HG03558 (cell line): ENCODE results near the gene MUC5AC.

Experiments used
- ATAC-seq: cut with Tn5 transposase; IDR thresholded peaks from one replicate; pipeline ENCODE4 v1.9.1; 2021; ENCODE audit warnings: moderate number of reproducible peaks; ENCODE audit not compliant: unreplicated experiment; ENCODE audit errors: extremely low read depth

MUC5AC gene

GRCh38 chr11:1221848-1222311 is 64.1 kb downstream of the MUC5AC start:
- ATAC-seq: no peak

GRCh38 chr11:1222491-1223345 is 65.0 kb downstream of the MUC5AC start, which contains the start of gene MUC5B:
Gene MUC5B, plus strand, starts transcription at chr11:1223066. Its CDS starts 58 bp downstream, at chr11:1223124.
- no peak for ATAC-seq

GRCh38 chr11:1223346-1224110 is 65.8 kb downstream of the MUC5AC start:
- ATAC-seq: no peak

DNA sequence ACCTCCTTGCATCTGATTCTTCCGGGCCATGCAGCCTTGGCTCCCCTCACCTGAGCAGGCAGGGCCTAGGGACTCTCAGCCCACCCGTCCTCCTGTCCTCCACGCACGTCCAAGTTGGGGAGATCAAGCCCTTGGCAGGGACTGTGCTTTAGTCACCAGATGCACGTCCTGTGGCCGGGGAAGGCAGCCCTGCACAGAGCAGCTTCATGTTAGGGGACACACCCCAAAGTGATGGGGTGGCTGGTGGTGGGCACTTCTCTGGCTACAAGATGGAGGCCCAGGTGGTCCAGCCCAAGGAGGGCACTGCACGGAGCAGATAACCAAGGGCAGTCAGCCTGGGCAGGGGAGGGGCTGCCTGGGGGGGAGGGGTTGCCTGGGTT is 66.3 kb downstream of the MUC5AC start:
- ATAC-seq: no peak

DNA sequence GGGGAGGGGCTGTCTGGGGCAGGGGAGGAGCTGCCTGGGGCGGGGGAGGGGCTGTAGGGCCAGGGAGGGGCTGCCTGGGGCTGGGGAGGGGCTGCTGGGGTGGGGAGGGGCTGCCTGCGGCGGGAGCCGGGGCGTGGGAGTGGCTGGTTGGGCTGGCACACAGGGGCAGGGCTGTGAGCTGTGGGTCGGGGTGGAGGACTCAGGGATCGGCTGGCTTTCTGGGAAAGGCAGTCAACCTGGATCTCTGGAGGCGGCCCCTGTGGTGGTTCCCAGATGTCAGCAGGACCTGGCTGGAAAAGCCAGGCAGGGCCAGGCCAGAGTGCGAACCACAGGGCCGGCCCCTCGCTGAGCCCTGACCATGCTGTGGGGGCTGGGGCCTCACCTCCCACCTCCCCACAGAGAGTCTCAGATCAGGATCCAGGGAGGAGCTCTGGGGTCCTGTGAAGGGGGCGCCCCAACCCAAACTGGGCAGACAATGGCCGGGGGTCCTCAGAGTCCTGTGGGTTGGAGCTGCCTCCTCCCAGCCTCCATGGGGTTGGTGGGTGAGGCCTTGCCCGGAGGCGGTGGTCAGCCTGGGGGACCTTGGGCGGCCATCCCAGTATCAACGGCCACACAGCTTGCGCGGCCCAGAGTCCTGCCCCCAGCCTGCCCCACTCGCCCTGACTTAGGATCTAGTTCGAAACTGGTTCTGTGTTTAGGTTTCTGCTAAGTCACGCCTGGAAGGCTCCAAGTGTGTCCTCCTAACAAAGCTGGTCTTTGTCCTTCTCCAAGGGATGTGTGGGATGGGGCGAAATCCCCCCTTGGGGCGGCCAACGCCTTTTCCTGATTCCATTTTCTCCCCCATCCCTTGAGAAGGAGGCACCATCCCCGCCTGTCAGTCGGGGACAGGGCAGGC is 67.0 kb downstream of the MUC5AC start:
- ATAC-seq: no peak

GRCh38 chr11:1225386-1226225 is 67.9 kb downstream of the MUC5AC start:
- ATAC-seq: no peak

- no peak for ATAC-seq
Measured at GRCh38 chr11:1226226-1226985, 68.7 kb downstream of the MUC5AC start.

DNA sequence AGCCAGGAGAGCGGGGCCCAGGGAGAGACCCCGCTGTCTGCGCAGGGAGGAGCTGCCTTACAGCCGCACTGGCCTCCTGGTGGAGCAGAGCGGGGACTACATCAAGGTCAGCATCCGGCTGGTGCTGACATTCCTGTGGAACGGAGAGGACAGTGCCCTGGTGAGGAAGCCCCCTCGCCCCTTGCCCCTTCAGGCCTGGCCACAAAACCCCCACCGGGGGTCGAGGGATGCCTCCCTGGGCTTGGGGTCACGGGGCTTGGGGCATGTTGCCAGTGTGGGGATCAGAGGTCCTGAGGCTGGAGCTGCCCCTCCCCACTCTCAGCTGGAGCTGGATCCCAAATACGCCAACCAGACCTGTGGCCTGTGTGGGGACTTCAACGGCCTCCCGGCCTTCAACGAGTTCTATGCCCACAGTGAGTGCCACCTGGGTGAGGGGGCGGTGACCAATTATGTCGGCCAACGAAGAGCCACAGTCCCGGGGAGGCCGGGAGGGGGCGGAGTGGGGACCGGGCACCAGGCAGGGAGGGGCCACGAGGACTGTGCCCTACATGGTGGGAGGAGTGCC is 69.3 kb downstream of the MUC5AC start:
- ATAC-seq: no peak

DNA sequence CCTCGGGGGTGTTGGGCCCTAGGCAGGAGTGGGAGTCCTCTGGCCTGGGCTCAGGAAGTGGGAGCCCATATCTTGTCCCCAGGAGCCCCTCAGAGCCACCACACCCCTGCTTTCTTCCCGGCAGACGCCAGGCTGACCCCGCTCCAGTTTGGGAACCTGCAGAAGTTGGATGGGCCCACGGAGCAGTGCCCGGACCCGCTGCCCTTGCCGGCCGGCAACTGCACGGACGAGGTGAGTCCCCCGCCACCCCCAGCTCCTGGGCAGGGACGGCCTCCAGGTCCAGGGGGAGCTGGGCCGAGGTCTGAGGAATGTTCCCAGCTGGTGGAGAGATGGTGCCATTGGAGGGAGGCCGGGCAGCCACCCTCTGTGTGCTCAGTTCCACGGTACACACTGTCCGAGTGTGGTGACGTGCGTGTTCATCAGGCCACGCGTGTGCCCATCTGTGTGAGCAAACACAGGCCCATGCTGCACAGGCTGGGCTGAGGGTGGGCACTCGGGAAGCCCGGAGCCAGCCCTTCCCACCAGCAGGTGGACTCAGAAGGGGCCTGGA is 69.9 kb downstream of the MUC5AC start:
- no peak for ATAC-seq

GRCh38 chr11:1228101-1228821 is 70.5 kb downstream of the MUC5AC start:
- no peak for ATAC-seq

DNA sequence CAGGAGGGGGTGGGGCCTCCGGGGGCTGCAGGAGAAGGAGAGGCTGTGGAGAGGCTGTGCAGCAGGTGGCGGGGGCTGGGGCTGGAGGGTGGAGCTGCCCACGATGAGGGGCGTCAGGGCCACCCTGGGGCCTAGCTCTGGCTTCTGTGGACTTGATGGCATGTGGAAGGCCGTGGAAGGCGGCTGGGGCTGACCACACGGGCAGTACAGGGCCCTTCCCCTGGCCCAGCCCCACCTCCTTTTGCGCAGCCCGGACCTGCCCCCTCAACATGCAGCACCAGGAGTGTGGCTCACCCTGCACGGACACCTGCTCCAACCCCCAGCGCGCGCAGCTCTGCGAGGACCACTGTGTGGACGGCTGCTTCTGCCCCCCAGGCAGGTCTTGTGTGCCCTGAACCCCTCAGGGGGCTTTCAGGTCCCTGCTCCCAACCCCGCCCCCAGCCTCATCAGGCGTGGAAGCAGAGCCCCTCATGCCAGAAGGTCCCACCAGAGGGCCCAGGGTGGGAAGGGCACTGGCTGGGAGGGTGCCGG is 71.2 kb downstream of the MUC5AC start:
- no peak for ATAC-seq

DNA sequence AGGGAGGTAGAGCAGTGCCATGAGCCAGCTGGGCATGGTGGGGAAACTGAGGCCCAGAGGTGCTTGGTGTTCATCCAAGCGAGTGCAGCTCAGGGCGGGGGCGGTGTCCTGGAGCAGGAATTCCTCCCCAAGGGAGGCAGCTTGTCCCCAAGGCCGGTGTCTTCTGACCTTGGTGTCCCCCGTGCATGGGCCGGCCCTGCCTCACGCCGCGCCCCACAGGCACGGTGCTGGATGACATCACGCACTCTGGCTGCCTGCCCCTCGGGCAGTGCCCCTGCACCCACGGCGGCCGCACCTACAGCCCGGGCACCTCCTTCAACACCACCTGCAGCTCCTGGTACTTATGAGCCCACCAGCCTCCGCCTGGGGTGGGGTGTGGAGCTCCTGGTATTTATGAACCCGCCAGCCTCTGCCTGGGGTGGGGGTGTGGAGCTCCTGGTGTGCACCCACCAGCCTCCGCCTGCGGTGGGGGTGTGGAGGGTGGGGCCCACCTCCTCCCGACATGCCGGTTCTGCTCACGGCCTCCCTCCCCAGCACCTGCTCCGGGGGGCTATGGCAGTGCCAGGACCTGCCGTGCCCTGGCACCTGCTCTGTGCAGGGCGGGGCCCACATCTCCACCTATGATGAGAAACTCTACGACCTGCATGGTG is 71.8 kb downstream of the MUC5AC start:
- ATAC-seq: no peak

GRCh38 chr11:1230121-1230455 is 72.3 kb downstream of the MUC5AC start:
- no peak for ATAC-seq

GRCh38 chr11:1230456-1231395 is 73.0 kb downstream of the MUC5AC start:
- ATAC-seq: no peak

DNA sequence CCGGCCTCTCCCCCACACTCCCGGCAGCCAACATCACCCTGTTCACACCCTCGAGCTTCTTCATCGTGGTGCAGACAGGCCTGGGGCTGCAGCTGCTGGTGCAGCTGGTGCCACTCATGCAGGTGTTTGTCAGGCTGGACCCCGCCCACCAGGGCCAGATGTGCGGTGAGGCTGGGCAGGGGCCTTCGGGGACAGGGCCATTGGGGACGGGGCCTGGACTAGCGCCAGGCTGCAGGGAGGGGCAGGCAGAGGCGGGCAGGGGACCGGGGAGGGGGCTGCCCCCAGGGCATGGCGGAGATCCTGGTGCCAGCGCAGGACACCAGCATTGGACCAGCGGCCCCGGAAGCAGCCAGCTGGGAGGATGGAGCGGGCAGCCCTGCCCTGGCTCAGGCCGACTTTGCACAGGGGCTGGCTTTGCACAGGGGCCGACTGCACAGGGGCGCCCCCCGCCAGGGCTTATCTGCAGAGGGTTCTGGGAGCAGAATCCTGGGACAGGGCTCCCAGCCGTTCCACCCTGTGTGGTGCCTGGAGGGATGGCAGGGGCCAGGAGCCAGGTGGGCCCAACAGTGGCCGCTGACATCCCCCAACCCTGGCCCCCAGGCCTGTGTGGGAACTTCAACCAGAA is 73.8 kb downstream of the MUC5AC start:
- ATAC-seq: no peak
